PFSK-1 (cell line): ENCODE measurements around the gene LDB3.

Experiments used
- FOXP2 ChIP-seq: optimal IDR thresholded peaks from 2 replicates; pipeline ENCODE3; 2011; ENCODE audit warnings: borderline replicate concordance, control low read depth, inconsistent platforms; ENCODE audit not compliant: insufficient read depth; ENCODE audit errors: extremely low read length, extremely low read depth
- POLR2AphosphoS5 ChIP-seq: IDR thresholded peaks from 2 replicates; pipeline ENCODE4 v1.6.1; 2012; ENCODE audit warnings: low read depth, mild to moderate bottlenecking, control low read depth, low read length, moderate library complexity
- SIN3A ChIP-seq: IDR thresholded peaks from 2 replicates; pipeline ENCODE4 v1.6.1; 2012; ENCODE audit warnings: mild to moderate bottlenecking, low read length, moderate library complexity, borderline replicate concordance; ENCODE audit not compliant: insufficient read depth
- TAF1 ChIP-seq: IDR thresholded peaks from 2 replicates; pipeline ENCODE4 v1.6.1; 2012; ENCODE audit warnings: low read length, control low read depth, borderline replicate concordance; ENCODE audit not compliant: insufficient read depth
- TF ChIP-seq, protein P1 (sequence below), 2 experiments: IDR thresholded peaks; 2 replicates each; pipeline versions ENCODE4 v1.6.1 to v1.8.0; 2011 to 2012; ENCODE audit warnings: low read depth in 2 of 2, low read length in 2 of 2, control low read depth in 1 of 2, inconsistent platforms in 1 of 2, mild to moderate bottlenecking in 1 of 2, moderate library complexity in 1 of 2; ENCODE audit not compliant: insufficient read depth in 1 of 2

The LDB3 gene

DNA sequence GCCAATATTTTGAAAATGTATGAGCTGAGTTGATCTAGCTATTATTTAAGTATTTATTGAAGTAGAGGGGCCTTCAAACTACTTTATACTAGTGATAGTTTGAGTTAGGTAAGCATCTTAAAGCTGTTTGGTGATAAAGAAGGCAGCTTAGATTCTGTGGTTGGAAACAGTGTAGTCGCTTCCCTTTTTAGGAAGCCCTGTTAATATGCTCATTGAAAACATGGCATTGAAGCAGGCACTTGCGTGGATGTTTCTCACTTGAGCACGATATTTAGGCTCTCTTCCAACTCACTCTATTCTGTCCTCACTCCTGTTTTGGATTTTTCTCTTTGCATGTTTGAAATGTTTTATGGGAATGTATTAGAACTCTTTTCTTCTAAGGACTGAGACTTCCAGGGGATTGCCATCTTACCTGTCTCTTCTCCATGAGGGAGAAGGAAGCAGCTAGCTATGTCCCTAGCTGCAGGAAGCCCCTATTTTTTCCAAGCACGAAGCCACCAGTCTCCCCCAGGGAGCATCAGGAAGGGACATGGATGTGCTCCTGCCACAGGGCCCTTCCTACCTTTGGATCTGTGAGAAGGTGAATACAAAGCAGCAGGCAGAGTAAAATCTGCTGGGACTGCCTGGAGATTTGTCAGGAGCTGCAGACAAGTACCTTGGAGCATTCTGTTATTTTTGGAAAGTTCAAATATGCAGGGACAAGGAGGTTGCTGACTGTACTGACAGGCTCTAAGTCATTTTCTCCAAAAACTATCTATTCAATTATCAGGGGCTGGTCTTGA lies 66.1 kb downstream of the LDB3 start:
- TF ChIP-seq TAF1 = no peak
- TF ChIP-seq, protein P1, sequence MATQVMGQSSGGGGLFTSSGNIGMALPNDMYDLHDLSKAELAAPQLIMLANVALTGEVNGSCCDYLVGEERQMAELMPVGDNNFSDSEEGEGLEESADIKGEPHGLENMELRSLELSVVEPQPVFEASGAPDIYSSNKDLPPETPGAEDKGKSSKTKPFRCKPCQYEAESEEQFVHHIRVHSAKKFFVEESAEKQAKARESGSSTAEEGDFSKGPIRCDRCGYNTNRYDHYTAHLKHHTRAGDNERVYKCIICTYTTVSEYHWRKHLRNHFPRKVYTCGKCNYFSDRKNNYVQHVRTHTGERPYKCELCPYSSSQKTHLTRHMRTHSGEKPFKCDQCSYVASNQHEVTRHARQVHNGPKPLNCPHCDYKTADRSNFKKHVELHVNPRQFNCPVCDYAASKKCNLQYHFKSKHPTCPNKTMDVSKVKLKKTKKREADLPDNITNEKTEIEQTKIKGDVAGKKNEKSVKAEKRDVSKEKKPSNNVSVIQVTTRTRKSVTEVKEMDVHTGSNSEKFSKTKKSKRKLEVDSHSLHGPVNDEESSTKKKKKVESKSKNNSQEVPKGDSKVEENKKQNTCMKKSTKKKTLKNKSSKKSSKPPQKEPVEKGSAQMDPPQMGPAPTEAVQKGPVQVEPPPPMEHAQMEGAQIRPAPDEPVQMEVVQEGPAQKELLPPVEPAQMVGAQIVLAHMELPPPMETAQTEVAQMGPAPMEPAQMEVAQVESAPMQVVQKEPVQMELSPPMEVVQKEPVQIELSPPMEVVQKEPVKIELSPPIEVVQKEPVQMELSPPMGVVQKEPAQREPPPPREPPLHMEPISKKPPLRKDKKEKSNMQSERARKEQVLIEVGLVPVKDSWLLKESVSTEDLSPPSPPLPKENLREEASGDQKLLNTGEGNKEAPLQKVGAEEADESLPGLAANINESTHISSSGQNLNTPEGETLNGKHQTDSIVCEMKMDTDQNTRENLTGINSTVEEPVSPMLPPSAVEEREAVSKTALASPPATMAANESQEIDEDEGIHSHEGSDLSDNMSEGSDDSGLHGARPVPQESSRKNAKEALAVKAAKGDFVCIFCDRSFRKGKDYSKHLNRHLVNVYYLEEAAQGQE (IDR thresholded peaks at IDR 0.05; ENCODE audit: insufficient read depth in 1 of 2, low read depth in 2 of 2, low read length in 2 of 2) = no peak

DNA sequence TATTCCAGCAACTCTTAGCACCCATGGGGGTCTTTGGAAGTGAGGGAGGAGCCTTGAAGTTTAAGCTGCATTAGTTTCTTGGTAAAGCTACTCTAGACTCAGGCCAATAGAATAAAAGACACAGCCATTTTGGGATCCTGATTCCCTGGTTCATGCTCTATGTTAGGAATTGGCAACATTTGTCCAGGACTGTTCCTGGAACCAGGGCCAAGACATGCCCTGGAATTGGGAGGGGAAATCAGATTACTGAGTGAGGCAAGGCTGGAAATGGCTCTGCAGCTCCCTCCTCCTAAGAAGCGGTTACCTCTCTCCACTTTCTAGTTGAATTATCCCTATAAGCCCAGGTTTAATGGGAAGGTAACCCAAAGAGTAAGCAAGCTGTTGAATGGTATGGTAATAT lies 73.9 kb downstream of the LDB3 start:
- TF ChIP-seq, protein P1 (IDR thresholded peaks at IDR 0.05; ENCODE audit: insufficient read depth in 1 of 2, low read depth in 2 of 2, low read length in 2 of 2) = no peak
- no peak for TF ChIP-seq POLR2AphosphoS5
- TF ChIP-seq TAF1 = no peak
- TF ChIP-seq SIN3A = no peak
- no peak for TF ChIP-seq FOXP2

DNA sequence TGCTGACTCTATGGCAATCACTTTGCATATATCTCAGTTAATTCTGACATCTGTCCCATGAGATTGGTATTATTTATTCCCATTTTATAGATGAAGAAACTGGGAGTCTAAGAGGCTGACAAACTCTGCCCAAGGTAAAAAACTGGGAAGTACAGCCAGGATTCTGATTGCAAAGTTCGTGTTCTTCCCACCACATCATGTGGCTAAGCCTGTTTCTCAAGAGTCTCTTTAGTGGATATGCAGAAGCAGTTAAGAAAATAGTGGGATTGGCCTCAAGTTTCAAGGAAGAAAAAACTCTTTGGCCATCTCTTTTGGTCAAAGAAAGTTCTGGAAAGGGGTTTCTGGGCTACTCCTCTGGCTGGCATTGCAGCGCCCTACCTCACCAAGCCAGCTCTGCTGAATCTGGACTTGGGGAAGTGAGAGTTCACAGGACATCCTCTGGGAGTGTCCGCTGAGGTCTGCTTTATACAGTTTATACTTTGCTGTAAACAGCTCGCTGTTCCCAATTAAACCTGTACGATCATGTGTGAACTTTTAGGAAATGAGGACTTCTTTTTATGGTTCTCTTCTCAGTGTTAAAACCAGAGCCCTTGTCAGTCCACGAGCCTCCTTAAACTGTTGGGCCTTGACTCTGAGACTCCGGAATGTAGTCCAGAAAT lies 75.9 kb downstream of the LDB3 start:
- TF ChIP-seq TAF1 (no peak), SIN3A (no peak), FOXP2 (no peak)

DNA sequence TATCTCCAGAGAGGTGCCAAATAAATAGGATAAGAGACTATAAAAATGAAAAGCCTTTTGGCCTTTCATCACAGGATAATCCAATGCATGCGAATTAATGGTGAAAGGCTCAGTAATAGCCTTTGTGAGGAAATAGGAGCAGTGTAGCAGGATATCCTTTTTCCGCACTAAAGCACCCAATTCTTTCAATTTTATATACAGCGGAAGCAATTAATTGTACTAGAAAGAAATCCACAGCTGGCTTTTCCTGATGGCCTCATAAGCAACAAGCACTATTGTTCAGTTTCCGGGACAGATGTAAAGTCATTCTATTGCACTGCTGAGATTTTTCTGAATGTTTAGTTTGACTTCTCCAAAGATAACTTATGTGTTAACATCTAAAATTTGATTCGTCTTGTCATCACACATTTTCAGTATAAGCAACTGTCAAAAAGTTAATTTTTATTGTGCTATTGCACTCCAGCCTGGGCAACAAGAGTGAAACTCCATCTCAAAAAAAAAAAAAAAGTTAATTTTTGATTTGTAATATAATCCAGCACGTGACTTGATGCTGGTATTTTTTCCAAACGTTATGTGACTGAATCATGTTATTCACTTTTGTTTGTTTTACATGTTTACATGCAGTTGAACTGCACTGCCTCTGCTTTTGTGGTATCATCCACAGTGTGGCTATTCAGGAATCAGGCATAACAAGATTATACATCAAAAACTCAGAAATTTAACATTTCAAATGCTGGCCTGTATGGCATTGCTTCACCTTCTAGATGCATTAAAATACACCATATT lies 79.7 kb downstream of the LDB3 start:
- no peak for TF ChIP-seq SIN3A
- TF ChIP-seq, protein P1 (IDR thresholded peaks at IDR 0.05; ENCODE audit: insufficient read depth in 1 of 2, low read depth in 2 of 2, low read length in 2 of 2) = no peak
- TF ChIP-seq FOXP2 = no peak
- no peak for TF ChIP-seq POLR2AphosphoS5

DNA sequence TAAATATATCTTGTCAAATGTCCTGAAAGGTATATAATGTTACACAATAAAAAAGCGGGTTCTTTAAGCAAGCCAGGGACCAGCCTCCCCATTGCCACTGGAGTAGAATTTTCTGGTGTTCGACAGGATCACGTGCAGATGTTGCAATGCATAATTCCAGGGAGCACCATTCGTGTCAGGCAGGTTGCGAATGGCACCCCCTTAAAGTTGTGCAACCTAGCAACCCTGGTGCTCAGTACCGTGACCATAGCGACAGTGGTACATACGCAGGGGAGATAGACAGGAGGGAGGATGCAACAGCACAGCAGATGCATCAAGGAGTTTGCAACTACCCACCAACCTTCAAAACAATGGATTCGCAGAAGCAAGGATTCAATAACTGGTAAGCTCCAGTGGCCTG lies 81.5 kb downstream of the LDB3 start:
- TF ChIP-seq TAF1 = no peak
- no peak for TF ChIP-seq SIN3A
- TF ChIP-seq FOXP2 = no peak
- TF ChIP-seq POLR2AphosphoS5 = no peak
- TF ChIP-seq, protein P1 (IDR thresholded peaks at IDR 0.05; ENCODE audit: insufficient read depth in 1 of 2, low read depth in 2 of 2, low read length in 2 of 2) = no peak
